GM23338 (cell line): ENCODE results near the gene KRTAP19-8. TPM values are rescaled to one million over a fixed set of nuclear protein-coding genes. Genes with fewer than 3 reads are reported as not detected.

Experiments
- ATAC-seq: fragments of 200-7000 bp; cut with Tn5 transposase; 3 replicates; pipeline ENCODE4 v1.9.1; 2020
- DNase-seq: peaks from one replicate; pipeline ENCODE4 v3.0.0-alpha.2; 2015; ENCODE audit warnings: low spot score
- H2AFZ ChIP-seq: fragments of 200-600 bp; sonication (generic); 2 replicates; pipeline ENCODE4 v1.8.0; 2016; ENCODE audit warnings: antibody characterized with exemption, mild to moderate bottlenecking, moderate library complexity
- H3F3A ChIP-seq: fragments of 200-600 bp; sonication (generic); replicated peaks from 2 replicates; pipeline ENCODE4 v1.8.0; 2017; ENCODE audit warnings: antibody characterized with exemption, mixed run types, low read depth
- H3K27ac ChIP-seq: fragments of 200-600 bp; sonication (generic); 2 replicates; pipeline ENCODE4 v1.6.1; 2016; ENCODE audit warnings: low read depth
- H3K27me3 ChIP-seq: fragments of 200-600 bp; sonication (generic); 2 replicates; pipeline ENCODE4 v1.8.0; 2016; ENCODE audit warnings: mild to moderate bottlenecking, mixed run types, moderate library complexity; ENCODE audit not compliant: insufficient read depth
- H3K36me3 ChIP-seq: fragments of 200-600 bp; sonication (generic); 2 replicates; pipeline ENCODE4 v1.8.0; 2016; ENCODE audit warnings: mild to moderate bottlenecking; ENCODE audit not compliant: insufficient read depth
- H3K4me1 ChIP-seq: fragments of 200-600 bp; sonication (generic); 2 replicates; pipeline ENCODE4 v1.8.0; 2016; ENCODE audit warnings: mild to moderate bottlenecking, moderate library complexity; ENCODE audit not compliant: insufficient read depth
- H3K4me2 ChIP-seq: fragments of 200-600 bp; sonication (generic); 2 replicates; pipeline ENCODE4 v1.7.1; 2017; ENCODE audit warnings: mixed run types
- H3K4me3 ChIP-seq: fragments of 200-600 bp; sonication (generic); 2 replicates; pipeline ENCODE4 v1.6.1; 2016; ENCODE audit warnings: mixed run types
- H3K79me2 ChIP-seq: fragments of 200-600 bp; sonication (generic); replicated peaks from 2 replicates; pipeline ENCODE4 v1.8.0; 2017; ENCODE audit warnings: mild to moderate bottlenecking; ENCODE audit not compliant: insufficient read depth
- H3K9me2 ChIP-seq: fragments of 200-600 bp; sonication (generic); 2 replicates; pipeline ENCODE4 v1.8.0; 2017; ENCODE audit not compliant: insufficient read depth
- H4K20me1 ChIP-seq: fragments of 200-600 bp; sonication (generic); replicated peaks from 2 replicates; pipeline ENCODE4 v1.8.0; 2017; ENCODE audit warnings: mild to moderate bottlenecking; ENCODE audit not compliant: insufficient read depth
- H3K27ac Mint-ChIP-seq: 2 replicates; pipeline ENCODE4 v1.8.0; 2020; ENCODE audit warnings: inconsistent platforms, mild to moderate bottlenecking, moderate library complexity, mixed read lengths
- H3K27me3 Mint-ChIP-seq: 3 replicates; pipeline ENCODE4 v1.8.0; 2022; ENCODE audit warnings: low read depth, mild to moderate bottlenecking, moderate library complexity, mixed read lengths, inconsistent platforms; ENCODE audit not compliant: insufficient read depth, poor library complexity
- H3K36me3 Mint-ChIP-seq: 3 replicates; pipeline ENCODE4 v1.8.0; 2021; ENCODE audit warnings: low read depth, mild to moderate bottlenecking, inconsistent platforms, moderate library complexity, mixed read lengths
- H3K4me1 Mint-ChIP-seq: 3 replicates; pipeline ENCODE4 v1.8.0; 2020; ENCODE audit warnings: mild to moderate bottlenecking, inconsistent platforms, mixed read lengths
- H3K4me3 Mint-ChIP-seq: 3 replicates; pipeline ENCODE4 v1.8.0; 2021; ENCODE audit warnings: moderate library complexity, mild to moderate bottlenecking, inconsistent platforms, mixed read lengths
- H3K9me3 Mint-ChIP-seq: 3 replicates; pipeline ENCODE4 v1.8.0; 2020; ENCODE audit warnings: moderate library complexity, mild to moderate bottlenecking, inconsistent platforms, mixed read lengths
- CTCF ChIP-seq, 2 experiments: fragments of 200-600 bp in 1 of 2; sonication (generic) in 1 of 2; conservative IDR thresholded peaks; 2 replicates each; pipeline versions ENCODE4 v1.5.1 to v1.6.1; 2016 to 2017; ENCODE audit warnings: antibody characterized with exemption in 2 of 2, low read depth in 2 of 2, mild to moderate bottlenecking in 2 of 2, moderate library complexity in 1 of 2
- EZH2 ChIP-seq: fragments of 200-600 bp; sonication (generic); IDR thresholded peaks from one replicate; pipeline ENCODE4 v1.8.0; 2017; ENCODE audit warnings: antibody characterized with exemption, mild to moderate bottlenecking, low read depth; ENCODE audit not compliant: unreplicated experiment
- EZH2phosphoT487 ChIP-seq: fragments of 200-600 bp; sonication (generic); IDR thresholded peaks from one replicate; pipeline ENCODE4 v1.8.1; 2018; ENCODE audit warnings: antibody characterized with exemption; ENCODE audit not compliant: unreplicated experiment
- JUNB ChIP-seq: IDR thresholded peaks from one replicate; pipeline ENCODE4 v1.6.1; 2016; ENCODE audit warnings: antibody characterized with exemption; ENCODE audit not compliant: unreplicated experiment
- NANOG ChIP-seq: IDR thresholded peaks from 2 replicates; pipeline ENCODE4 v1.6.1; 2016; ENCODE audit warnings: antibody characterized with exemption, borderline replicate concordance
- POLR2AphosphoS5 ChIP-seq: IDR thresholded peaks from 2 replicates; pipeline ENCODE4 v1.6.1; 2016; ENCODE audit warnings: antibody characterized with exemption, low read depth
- STAT1 ChIP-seq: IDR thresholded peaks from one replicate; pipeline ENCODE4 v1.6.1; 2016; ENCODE audit warnings: antibody characterized with exemption; ENCODE audit not compliant: unreplicated experiment
- ZNF331 ChIP-seq: fragments of 250-450 bp; sonication (Bioruptor Pico); IDR thresholded peaks from 2 replicates; pipeline ENCODE4 v1.5.0; 2020; ENCODE audit warnings: low read depth, mild to moderate bottlenecking, moderate library complexity
- ZNF462 ChIP-seq: fragments of 250-450 bp; sonication (Bioruptor Pico); IDR thresholded peaks from 2 replicates; pipeline ENCODE4 v1.5.0; 2020; ENCODE audit warnings: mild to moderate bottlenecking, moderate library complexity
- polyA plus RNA-seq: library from polyadenylated mRNA; unstranded; fragments of >200 nt; fragmentation: Nextera tagmentation; extraction: Ambion mirVana; gene quantifications from 2 replicates; pipeline ENCODE4 v1.2.1, GENCODE V29; 2016
- total RNA-seq: library from RNA; depleted of rRNA; stranded (reverse); fragments of >200 nt; shearing (Covaris generic); gene quantifications from 2 replicates; pipeline ENCODE4 v1.2.3, GENCODE V29; 2014

The KRTAP19-8 gene
- total and polyA plus RNA-seq, 2 experiments from 2014 or later: not detected

GRCh38 chr21:31005019-31005418 lies 33.3 kb downstream of the KRTAP19-8 start:
- no peaks in the 10 kb centered on the region for H3K27me3 ChIP-seq
- H3K9me3 Mint-ChIP-seq: peaks cover 6% of the 10 kb centered on the region
- no peaks in the 10 kb centered on the region for H3K36me3 ChIP-seq
- H3F3A ChIP-seq: no peaks in the 10 kb centered on the region
- H3K4me1 ChIP-seq: no peaks in the 10 kb centered on the region
- DNase-seq (no peak), ATAC-seq (no peak)
- H3K4me3 ChIP-seq: no peak overlapping the region
- TF ChIP-seq CTCF (conservative IDR thresholded peaks at IDR 0.05; ENCODE audit: low read depth in 2 of 2) (no peak), POLR2AphosphoS5 (no peak), STAT1 (no peak)
- 0 out of 3 replicates have a peak, but pooled peaks cover 4% of the 10 kb centered on the region for H3K36me3 Mint-ChIP-seq
- H4K20me1 ChIP-seq: no peaks in the 10 kb centered on the region
- H3K27me3 Mint-ChIP-seq: peaks cover 4% of the 10 kb centered on the region
- no peak overlapping the region for H2AFZ ChIP-seq
- H3K4me2 ChIP-seq: no peak overlapping the region
- no peaks in the 10 kb centered on the region for H3K9me2 ChIP-seq
- H3K4me1 Mint-ChIP-seq: no peaks in the 10 kb centered on the region
- no peak overlapping the region for H3K27ac ChIP-seq
- H3K27ac Mint-ChIP-seq: no peak overlapping the region
- H3K79me2 ChIP-seq: no peaks in the 10 kb centered on the region
- no peak overlapping the region for H3K4me3 Mint-ChIP-seq

- no peak overlapping the region for H3K4me3 ChIP-seq
- no peak overlapping the region for H3K27ac ChIP-seq
- Mint-ChIP-seq H3K27ac (no peak overlapping the region), H3K4me1 (no peaks in the 10 kb centered on the region), H3K4me3 (no peak overlapping the region), H3K9me3 (peaks cover 6% of the 10 kb centered on the region), H3K36me3 (0 out of 3 replicates have a peak, but pooled peaks cover 4% of the 10 kb centered on the region), H3K27me3 (peaks cover 4% of the 10 kb centered on the region)
- no peak overlapping the region for H3K4me2 ChIP-seq
- DNase-seq (no peak), ATAC-seq (no peak)
- no peaks in the 10 kb centered on the region for H3K4me1 ChIP-seq
- no peaks in the 10 kb centered on the region for H4K20me1 ChIP-seq
- no peaks in the 10 kb centered on the region for H3K27me3 ChIP-seq
- no peaks in the 10 kb centered on the region for H3K9me2 ChIP-seq
- no peak overlapping the region for H2AFZ ChIP-seq
- H3K79me2 ChIP-seq: no peaks in the 10 kb centered on the region
- H3K36me3 ChIP-seq: no peaks in the 10 kb centered on the region
- no peaks in the 10 kb centered on the region for H3F3A ChIP-seq
- TF ChIP-seq JUNB (no peak), STAT1 (no peak), POLR2AphosphoS5 (no peak), NANOG (no peak), ZNF331 (CRISPR knock-in tag) (no peak), ZNF462 (CRISPR knock-in tag) (no peak), EZH2 (no peak), CTCF (conservative IDR thresholded peaks at IDR 0.05; ENCODE audit: low read depth in 2 of 2) (no peak), EZH2phosphoT487 (no peak)
These were observed 34.8 kb downstream of the KRTAP19-8 start for GRCh38 chr21:31003471-31003870.
